SU-DHL-6 (cell line): ENCODE data around the gene SLC36A3.

ENCODE experiments used
- H2AFZ ChIP-seq: fragments of 200-600 bp; sonication (generic); 2 replicates; pipeline ENCODE4 v1.6.1; 2014; ENCODE audit warnings: low read depth, mild to moderate bottlenecking, moderate library complexity, mixed read lengths, antibody characterized with exemption, low read length; ENCODE audit not compliant: severe bottlenecking
- H3F3A ChIP-seq: fragments of 200-600 bp; shearing (Covaris generic); 2 replicates; pipeline ENCODE4 v1.6.0; 2016; ENCODE audit warnings: antibody characterized with exemption, mild to moderate bottlenecking; ENCODE audit not compliant: insufficient read depth
- H3K27ac ChIP-seq: fragments of 200-600 bp; sonication (generic); 2 replicates; pipeline ENCODE4 v1.5.1; 2016; ENCODE audit warnings: low read depth, mild to moderate bottlenecking, low read length, moderate library complexity, mixed read lengths
- H3K27me3 ChIP-seq: fragments of 200-600 bp; sonication (generic), shearing (Covaris generic); 2 replicates; pipeline ENCODE4 v1.6.0; 2014; ENCODE audit warnings: mild to moderate bottlenecking, low read length
- H3K36me3 ChIP-seq: fragments of 200-600 bp; sonication (generic); 2 replicates; pipeline ENCODE4 v1.6.1; 2014; ENCODE audit warnings: mild to moderate bottlenecking, low read length, mixed read lengths
- H3K4me2 ChIP-seq: fragments of 300-600, 200-600 bp; shearing (Covaris generic), sonication (generic); 2 replicates; pipeline ENCODE4 v1.6.0; 2014; ENCODE audit warnings: low read length, low read depth, mild to moderate bottlenecking; ENCODE audit not compliant: poor library complexity, severe bottlenecking
- H3K4me3 ChIP-seq: fragments of 200-600 bp; sonication (generic); 2 replicates; pipeline ENCODE4 v1.5.1; 2014; ENCODE audit warnings: antibody characterized with exemption, low read length, mild to moderate bottlenecking, mixed read lengths; ENCODE audit not compliant: insufficient read depth, poor library complexity, severe bottlenecking
- H3K79me2 ChIP-seq: fragments of 200-600 bp; sonication (generic); 2 replicates; pipeline ENCODE4 v1.6.1; 2014; ENCODE audit warnings: mild to moderate bottlenecking, low read length, moderate library complexity; ENCODE audit not compliant: insufficient read depth
- H3K9ac ChIP-seq: fragments of 200-600 bp; sonication (generic); 2 replicates; pipeline ENCODE4 v1.7.0; 2014; ENCODE audit warnings: mild to moderate bottlenecking, low read length
- H3K9me2 ChIP-seq: fragments of 200-600 bp; sonication (generic); replicated peaks from 2 replicates; pipeline ENCODE4 v1.6.1; 2014; ENCODE audit warnings: low read length; ENCODE audit not compliant: insufficient read depth
- H3K9me3 ChIP-seq: fragments of 200-600 bp; sonication (generic); 2 replicates; pipeline ENCODE4 v1.6.1; 2014; ENCODE audit warnings: low read length, mixed read lengths; ENCODE audit not compliant: insufficient read depth
- H4K20me1 ChIP-seq: fragments of 200-600 bp; sonication (generic); 2 replicates; pipeline ENCODE4 v1.6.1; 2014; ENCODE audit warnings: low read depth, mild to moderate bottlenecking, antibody characterized with exemption, low read length, moderate library complexity, mixed read lengths
- EZH2phosphoT487 ChIP-seq: fragments of 200-600 bp; sonication (generic), shearing (Covaris generic); conservative IDR thresholded peaks from 2 replicates; pipeline ENCODE4 v1.6.1; 2018; ENCODE audit warnings: mild to moderate bottlenecking, antibody characterized with exemption, low read length, moderate library complexity, mixed read lengths
- TF ChIP-seq, protein P1 (sequence below): fragments of 200-600 bp; sonication (generic); IDR thresholded peaks from one replicate; pipeline ENCODE4 v1.5.1; 2017; ENCODE audit warnings: antibody characterized with exemption, mild to moderate bottlenecking, low read length, moderate library complexity; ENCODE audit not compliant: insufficient read depth, poor library complexity, severe bottlenecking

Gene SLC36A3

GRCh38 chr5:151280443-151280842 is 23.1 kb downstream of the SLC36A3 start:
- H4K20me1 ChIP-seq = no peaks in the 10 kb centered on the region

GRCh38 chr5:151278845-151279244 is 24.7 kb downstream of the SLC36A3 start:
- H4K20me1 ChIP-seq = no peaks in the 10 kb centered on the region
- H2AFZ ChIP-seq = no peak overlapping the region
- no peak overlapping the region for H3K4me2 ChIP-seq
- H3K27me3 ChIP-seq = no peaks in the 10 kb centered on the region
- H3K27ac ChIP-seq = no peak overlapping the region
- no peaks in the 10 kb centered on the region for H3K9me2 ChIP-seq
- H3K9ac ChIP-seq = no peak overlapping the region
- TF ChIP-seq, protein P1, sequence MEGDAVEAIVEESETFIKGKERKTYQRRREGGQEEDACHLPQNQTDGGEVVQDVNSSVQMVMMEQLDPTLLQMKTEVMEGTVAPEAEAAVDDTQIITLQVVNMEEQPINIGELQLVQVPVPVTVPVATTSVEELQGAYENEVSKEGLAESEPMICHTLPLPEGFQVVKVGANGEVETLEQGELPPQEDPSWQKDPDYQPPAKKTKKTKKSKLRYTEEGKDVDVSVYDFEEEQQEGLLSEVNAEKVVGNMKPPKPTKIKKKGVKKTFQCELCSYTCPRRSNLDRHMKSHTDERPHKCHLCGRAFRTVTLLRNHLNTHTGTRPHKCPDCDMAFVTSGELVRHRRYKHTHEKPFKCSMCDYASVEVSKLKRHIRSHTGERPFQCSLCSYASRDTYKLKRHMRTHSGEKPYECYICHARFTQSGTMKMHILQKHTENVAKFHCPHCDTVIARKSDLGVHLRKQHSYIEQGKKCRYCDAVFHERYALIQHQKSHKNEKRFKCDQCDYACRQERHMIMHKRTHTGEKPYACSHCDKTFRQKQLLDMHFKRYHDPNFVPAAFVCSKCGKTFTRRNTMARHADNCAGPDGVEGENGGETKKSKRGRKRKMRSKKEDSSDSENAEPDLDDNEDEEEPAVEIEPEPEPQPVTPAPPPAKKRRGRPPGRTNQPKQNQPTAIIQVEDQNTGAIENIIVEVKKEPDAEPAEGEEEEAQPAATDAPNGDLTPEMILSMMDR = no peak
- TF ChIP-seq EZH2phosphoT487 = no peak
- no peaks in the 10 kb centered on the region for H3K36me3 ChIP-seq
- no peaks in the 10 kb centered on the region for H3K79me2 ChIP-seq
- H3F3A ChIP-seq = no peaks in the 10 kb centered on the region
- no peak overlapping the region for H3K4me3 ChIP-seq
- no peaks in the 10 kb centered on the region for H3K9me3 ChIP-seq

More at GRCh38 chr5:151280443-151280842, 23.1 kb downstream of the SLC36A3 start:
- Histone ChIP-seq H3F3A (no peaks in the 10 kb centered on the region), H3K36me3 (no peaks in the 10 kb centered on the region), H3K9me2 (no peaks in the 10 kb centered on the region), H3K4me2 (no peak overlapping the region), H3K27ac (no peak overlapping the region), H3K9ac (no peak overlapping the region), H2AFZ (no peak overlapping the region), H3K9me3 (no peaks in the 10 kb centered on the region), H3K79me2 (no peaks in the 10 kb centered on the region), H3K27me3 (no peaks in the 10 kb centered on the region), H3K4me3 (no peak overlapping the region)
- TF ChIP-seq, protein P1 = no peak
- TF ChIP-seq EZH2phosphoT487 = no peak

- no peaks in the 10 kb centered on the region for H3K9me3 ChIP-seq
- H3K9ac ChIP-seq = no peak overlapping the region
- no peak overlapping the region for H2AFZ ChIP-seq
- no peaks in the 10 kb centered on the region for H3K79me2 ChIP-seq
- H4K20me1 ChIP-seq = no peaks in the 10 kb centered on the region
- TF ChIP-seq EZH2phosphoT487 = no peak
- TF ChIP-seq, protein P1 = no peak
- H3K4me2 ChIP-seq = no peak overlapping the region
- H3K9me2 ChIP-seq = no peaks in the 10 kb centered on the region
- no peaks in the 10 kb centered on the region for H3K36me3 ChIP-seq
- H3K27me3 ChIP-seq = no peaks in the 10 kb centered on the region
- H3F3A ChIP-seq = peaks cover 19% of the 10 kb centered on the region
- H3K4me3 ChIP-seq = no peak overlapping the region
- no peak overlapping the region for H3K27ac ChIP-seq
Observed at GRCh38 chr5:151275803-151276202, 27.8 kb downstream of the SLC36A3 start.
